ENCODE data around the gene MYL10.

DNA sequence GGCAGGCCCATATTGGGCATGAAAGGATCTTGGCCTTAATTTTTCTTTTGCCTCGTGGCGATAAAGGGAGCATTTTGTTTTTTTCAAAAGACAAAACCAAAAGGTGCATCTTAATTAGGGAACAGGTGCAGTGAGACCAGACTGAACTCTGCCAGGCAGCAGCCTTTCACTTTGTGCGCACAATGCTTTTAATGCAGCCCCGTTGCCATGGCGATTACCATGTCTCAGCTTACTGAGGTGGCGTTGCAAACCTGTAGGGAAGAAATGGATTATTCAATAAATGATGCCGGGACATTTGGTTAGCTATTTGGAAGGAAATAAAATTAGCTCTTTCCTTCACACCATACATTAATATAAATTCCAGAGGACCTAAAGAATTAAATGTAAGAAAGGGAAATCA is 61.9 kb downstream of the MYL10 start:
- TF ChIP-seq, protein P1, sequence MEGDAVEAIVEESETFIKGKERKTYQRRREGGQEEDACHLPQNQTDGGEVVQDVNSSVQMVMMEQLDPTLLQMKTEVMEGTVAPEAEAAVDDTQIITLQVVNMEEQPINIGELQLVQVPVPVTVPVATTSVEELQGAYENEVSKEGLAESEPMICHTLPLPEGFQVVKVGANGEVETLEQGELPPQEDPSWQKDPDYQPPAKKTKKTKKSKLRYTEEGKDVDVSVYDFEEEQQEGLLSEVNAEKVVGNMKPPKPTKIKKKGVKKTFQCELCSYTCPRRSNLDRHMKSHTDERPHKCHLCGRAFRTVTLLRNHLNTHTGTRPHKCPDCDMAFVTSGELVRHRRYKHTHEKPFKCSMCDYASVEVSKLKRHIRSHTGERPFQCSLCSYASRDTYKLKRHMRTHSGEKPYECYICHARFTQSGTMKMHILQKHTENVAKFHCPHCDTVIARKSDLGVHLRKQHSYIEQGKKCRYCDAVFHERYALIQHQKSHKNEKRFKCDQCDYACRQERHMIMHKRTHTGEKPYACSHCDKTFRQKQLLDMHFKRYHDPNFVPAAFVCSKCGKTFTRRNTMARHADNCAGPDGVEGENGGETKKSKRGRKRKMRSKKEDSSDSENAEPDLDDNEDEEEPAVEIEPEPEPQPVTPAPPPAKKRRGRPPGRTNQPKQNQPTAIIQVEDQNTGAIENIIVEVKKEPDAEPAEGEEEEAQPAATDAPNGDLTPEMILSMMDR (conservative IDR thresholded peaks at IDR 0.05; ENCODE audit: low read depth, low read length), result no peak
- TF ChIP-seq EZH2 (IDR thresholded peaks at IDR 0.05; ENCODE audit: borderline replicate concordance, low read depth, low read length, poor library complexity, severe bottlenecking), result no peak

All from A673 (cell line).